ENCODE data around the gene REXO5.

DNA sequence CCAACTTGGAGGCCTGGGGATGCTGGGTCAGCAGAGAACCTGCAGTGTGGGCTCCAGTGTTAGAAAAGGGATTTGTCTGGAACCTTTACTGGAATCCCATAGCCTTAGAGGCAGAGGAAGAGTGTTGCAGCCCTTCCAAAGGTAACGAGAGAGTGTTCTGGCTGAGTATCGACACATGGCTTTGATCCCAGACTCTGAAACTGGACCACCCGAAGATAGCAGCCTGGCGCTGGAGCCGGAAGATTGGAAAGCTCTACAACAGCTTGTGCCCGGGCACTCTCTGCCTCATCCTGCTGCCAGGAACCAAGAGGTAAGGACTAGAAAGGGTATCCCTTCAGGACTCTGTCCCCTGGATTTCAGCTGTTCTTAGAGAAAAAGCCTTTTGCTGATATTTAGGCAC lies 39.7 kb downstream of the REXO5 start:
- TF ChIP-seq, protein P1, sequence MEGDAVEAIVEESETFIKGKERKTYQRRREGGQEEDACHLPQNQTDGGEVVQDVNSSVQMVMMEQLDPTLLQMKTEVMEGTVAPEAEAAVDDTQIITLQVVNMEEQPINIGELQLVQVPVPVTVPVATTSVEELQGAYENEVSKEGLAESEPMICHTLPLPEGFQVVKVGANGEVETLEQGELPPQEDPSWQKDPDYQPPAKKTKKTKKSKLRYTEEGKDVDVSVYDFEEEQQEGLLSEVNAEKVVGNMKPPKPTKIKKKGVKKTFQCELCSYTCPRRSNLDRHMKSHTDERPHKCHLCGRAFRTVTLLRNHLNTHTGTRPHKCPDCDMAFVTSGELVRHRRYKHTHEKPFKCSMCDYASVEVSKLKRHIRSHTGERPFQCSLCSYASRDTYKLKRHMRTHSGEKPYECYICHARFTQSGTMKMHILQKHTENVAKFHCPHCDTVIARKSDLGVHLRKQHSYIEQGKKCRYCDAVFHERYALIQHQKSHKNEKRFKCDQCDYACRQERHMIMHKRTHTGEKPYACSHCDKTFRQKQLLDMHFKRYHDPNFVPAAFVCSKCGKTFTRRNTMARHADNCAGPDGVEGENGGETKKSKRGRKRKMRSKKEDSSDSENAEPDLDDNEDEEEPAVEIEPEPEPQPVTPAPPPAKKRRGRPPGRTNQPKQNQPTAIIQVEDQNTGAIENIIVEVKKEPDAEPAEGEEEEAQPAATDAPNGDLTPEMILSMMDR (IDR thresholded peaks at IDR 0.05; ENCODE audit: borderline replicate concordance, extremely low read depth, low read length, poor library complexity, severe bottlenecking), result no peak
- no peak for TF ChIP-seq EZH2 (IDR thresholded peaks at IDR 0.05; ENCODE audit: borderline replicate concordance, low read depth, low read length, severe bottlenecking)
